GM12873 (cell line): Measurements from ENCODE around the gene GCNT4.

Source experiments
- TF ChIP-seq, protein P1 (sequence below): IDR thresholded peaks from 2 replicates; pipeline ENCODE4 v1.5.1; 2012; ENCODE audit warnings: low read depth, mild to moderate bottlenecking, moderate library complexity, low read length, control low read depth; ENCODE audit not compliant: insufficient read depth; ENCODE audit errors: missing control alignments

The GCNT4 gene

DNA sequence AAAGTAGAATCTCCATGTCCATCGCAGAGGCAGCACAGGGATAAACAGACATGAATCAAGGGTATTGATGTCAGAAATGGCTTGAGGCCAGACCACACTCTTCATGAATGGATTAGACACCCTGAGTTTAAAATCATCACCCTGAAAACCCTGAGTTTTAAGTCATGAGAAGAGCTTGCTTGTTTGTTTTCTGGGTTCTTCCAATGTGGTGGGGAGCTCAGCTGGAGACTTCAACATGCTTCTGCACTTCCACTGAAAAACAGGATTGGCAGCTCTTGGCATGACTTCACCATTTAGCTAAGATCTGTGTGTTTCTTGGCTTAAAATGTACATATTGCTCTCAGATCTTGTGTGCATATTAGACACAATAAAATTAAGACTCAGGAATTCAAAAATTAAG is 9.8 kb downstream of the GCNT4 start:
- TF ChIP-seq, protein P1, sequence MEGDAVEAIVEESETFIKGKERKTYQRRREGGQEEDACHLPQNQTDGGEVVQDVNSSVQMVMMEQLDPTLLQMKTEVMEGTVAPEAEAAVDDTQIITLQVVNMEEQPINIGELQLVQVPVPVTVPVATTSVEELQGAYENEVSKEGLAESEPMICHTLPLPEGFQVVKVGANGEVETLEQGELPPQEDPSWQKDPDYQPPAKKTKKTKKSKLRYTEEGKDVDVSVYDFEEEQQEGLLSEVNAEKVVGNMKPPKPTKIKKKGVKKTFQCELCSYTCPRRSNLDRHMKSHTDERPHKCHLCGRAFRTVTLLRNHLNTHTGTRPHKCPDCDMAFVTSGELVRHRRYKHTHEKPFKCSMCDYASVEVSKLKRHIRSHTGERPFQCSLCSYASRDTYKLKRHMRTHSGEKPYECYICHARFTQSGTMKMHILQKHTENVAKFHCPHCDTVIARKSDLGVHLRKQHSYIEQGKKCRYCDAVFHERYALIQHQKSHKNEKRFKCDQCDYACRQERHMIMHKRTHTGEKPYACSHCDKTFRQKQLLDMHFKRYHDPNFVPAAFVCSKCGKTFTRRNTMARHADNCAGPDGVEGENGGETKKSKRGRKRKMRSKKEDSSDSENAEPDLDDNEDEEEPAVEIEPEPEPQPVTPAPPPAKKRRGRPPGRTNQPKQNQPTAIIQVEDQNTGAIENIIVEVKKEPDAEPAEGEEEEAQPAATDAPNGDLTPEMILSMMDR, result no peak

DNA sequence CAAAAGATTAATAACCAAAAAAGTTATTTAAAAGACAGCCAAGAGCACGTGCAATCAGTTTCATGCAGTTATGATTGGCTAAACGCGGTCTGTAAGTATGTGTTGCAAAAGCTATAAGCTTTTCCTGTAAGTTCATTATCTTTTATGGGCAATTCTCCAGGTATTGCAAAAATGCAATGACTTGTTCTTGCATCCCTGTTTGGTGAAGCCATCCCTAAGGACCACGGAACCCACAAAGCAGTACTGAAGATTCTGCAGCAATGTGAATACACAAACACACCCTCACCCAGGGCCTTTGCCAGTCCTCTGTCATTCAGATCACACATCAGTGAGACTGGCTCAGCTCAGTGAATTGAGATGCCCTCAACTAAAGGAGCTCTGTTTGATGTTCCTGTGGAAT is 11.4 kb downstream of the GCNT4 start:
- TF ChIP-seq, protein P1, result no peak

DNA sequence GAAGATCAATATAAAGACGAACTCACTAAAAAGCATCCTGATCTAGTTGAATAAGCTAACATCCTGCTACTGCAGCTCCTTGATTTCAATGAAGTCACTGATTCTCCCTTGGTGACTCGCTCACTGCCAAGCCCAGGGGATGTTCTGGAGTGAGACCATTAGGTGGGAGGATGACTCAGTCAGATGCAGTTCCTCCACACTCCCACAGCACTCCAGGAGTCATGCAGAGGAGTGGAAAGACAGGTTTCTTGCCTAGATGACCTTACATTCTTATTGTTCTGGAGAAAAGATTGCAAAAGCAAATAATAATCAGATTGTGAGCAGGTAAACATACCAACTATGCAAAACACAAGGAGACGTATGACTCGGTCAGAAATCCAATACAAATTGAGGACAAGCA is 15.3 kb downstream of the GCNT4 start:
- TF ChIP-seq, protein P1, result no peak

DNA sequence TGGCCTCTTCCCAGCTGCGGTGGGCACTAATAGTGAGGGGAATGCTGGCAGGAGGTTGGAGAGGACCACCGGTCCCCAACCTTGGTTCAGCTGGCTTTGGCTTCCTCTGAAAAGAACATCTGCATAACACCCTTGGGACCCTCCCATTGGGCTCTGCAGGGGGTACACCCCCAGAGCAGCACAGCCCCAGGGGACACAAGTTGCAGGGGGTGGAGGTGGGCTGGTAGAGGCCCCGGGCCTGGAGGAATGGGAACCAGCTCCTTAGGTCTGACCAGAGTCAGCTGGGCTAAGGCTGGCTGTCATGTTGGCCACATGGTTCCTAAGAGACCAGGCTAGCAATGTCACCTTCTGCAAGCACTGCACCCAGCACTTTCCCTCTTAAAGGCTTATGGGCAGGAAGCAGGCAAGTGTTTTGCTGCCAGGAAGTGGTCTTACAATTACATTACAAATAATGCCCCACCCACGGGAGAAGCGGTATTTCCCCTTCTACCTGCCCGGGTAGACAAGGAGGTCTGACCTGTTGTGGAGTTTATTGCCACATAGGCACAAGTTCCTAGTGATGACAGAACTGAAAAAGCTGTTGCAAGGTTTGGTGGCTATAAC is 18.1 kb downstream of the GCNT4 start:
- TF ChIP-seq, protein P1, result no peak

DNA sequence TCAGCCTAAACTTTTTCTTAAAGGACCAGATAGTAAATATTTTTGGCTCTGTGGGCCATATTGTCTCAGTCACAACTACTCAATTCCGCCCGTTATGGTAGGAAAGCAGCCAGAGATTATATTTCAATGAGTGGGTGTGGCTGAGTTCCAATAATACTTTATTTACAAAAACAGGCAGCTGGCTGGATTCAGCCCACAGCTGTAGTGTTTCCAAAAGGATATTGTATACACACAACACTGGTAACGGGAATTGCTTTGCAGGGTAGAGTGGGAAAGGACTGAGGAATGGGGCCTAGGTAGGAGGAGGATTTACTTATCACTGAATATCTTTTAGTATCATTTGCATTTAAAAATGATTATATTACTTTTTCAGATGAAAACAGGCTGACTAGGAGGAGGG is 21.0 kb downstream of the GCNT4 start:
- TF ChIP-seq, protein P1, result no peak

DNA sequence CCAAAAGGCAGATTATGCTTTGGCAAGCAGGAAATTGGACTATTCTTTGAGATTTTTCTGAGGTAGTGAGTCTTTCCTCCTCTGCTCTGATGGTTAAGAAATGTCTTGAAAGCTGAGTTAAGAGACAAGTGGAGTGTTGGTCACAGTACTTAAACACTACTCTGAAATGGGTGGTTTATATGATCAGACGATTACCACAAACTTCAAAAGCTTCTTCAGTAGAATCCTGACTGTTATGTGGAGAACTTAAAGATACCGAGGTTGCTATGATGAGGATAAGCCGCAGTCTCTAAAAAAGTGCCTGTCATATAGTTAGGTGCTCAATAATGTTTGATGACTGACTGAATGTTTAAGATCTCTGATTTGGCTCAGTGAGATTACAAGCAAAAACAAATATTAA is 24.3 kb downstream of the GCNT4 start:
- TF ChIP-seq, protein P1, result no peak

DNA sequence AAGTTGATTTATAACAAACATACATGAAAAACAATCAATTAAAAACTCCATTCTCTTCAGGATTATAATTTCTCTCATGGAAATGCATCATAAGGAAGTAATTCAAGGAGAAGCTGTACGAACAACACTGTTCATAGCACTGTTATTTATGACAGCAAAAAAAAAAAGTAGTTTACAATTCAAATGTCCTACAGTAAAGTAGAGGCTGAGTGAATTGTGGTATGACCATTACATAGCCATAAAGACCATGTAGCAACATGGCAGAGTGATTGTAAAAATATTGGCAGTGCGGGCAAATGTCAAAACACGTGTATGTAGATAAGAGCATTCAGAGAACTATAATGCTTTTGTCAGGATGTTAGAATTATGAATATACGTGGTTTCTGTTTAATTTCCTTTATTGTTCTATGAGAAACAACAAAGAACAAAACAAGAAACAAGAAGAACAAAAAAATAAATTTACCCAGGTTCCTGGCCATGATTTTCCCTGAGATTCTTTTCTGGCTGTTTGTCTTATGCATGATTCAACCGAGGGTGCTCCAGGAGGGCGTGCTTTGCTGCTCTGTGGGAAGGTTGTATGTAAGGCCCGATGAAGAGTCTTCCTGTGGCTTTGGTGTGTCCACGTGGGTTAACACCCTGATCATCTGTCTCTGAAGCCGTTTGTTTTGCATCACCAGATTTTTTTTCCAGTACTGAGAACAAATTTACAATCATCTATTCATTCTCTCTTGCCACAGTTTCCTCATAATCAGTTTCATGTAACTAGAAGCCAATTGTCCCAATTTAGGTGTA is 28.8 kb downstream of the GCNT4 start:
- TF ChIP-seq, protein P1, result no peak
